ENCODE data around the gene LBHD2.

The LBHD2 gene

DNA sequence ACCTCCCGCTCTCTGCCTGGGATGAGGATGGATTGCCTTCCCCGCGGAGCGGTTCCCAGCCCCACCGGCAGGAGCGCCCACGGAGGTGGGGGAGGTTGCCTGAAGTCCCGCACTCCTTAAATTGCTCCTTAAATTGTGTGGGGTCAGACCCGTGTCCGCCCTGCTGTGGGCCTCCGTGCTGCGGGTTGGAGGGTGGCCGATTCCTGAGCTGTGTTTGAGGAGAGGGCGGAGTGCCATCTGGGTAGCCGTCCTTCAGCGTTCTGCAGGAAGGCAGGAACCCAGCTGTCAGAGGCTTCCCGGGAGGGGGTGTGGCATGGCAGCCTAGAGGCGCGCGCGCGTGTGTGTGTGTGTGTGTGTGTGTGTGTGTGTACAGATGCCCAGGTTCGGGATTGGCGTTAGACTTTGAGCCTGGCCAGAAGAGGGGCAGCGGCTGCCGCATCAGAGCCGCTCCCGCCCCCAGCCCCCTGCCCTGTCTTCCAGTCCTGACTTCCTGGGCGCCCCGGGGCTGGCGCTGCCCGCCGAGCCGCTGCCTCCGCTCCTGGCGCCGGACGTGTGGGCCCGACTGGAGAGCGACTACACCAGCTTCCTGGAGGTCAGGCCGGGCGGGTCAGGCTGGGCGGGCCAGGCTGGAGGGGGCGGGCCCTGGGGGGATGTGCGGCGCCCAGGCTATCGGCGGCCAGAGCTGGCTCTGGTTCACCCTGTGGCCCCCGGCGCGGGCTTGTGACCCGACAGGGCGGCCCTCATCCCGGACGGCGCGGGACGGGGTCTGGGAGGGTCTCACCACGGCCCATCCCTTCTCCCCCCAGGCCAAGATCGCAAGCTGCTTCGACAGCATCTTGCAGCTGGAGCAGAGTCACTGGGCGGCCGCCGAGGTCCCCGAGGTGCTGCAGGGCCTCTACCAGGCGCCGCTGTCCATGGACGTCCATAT is 19.7 kb downstream of the LBHD2 start:
- TF ChIP-seq, protein P1, sequence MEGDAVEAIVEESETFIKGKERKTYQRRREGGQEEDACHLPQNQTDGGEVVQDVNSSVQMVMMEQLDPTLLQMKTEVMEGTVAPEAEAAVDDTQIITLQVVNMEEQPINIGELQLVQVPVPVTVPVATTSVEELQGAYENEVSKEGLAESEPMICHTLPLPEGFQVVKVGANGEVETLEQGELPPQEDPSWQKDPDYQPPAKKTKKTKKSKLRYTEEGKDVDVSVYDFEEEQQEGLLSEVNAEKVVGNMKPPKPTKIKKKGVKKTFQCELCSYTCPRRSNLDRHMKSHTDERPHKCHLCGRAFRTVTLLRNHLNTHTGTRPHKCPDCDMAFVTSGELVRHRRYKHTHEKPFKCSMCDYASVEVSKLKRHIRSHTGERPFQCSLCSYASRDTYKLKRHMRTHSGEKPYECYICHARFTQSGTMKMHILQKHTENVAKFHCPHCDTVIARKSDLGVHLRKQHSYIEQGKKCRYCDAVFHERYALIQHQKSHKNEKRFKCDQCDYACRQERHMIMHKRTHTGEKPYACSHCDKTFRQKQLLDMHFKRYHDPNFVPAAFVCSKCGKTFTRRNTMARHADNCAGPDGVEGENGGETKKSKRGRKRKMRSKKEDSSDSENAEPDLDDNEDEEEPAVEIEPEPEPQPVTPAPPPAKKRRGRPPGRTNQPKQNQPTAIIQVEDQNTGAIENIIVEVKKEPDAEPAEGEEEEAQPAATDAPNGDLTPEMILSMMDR (conservative IDR thresholded peaks at IDR 0.05; ENCODE audit: low read length), result peak; percentile 43
- DNase-seq (ENCODE audit: low read depth), result peak; percentile 66
- H3K4me3 ChIP-seq (ENCODE audit: low read length), result no peak overlapping the region; the same call in 1 of the 2 replicates

DNA sequence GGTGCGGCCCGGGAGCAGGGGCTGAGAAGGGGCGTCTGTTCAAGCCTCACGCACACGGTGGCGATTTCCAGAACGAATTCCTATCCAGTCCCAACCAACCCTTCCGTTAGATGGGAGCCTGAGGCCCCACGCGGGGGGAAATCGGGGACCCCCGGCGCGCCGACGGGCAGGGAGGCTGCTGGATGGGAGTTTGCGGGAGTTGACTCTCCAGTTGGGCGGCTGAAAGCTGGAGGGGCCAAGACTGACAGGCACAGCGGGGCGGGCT is 20.3 kb downstream of the LBHD2 start:
- TF ChIP-seq, protein P1 (conservative IDR thresholded peaks at IDR 0.05; ENCODE audit: low read length), result no peak
- no peak for DNase-seq (ENCODE audit: low read depth)
- H3K4me3 ChIP-seq (ENCODE audit: low read length), result no peak overlapping the region

DNA sequence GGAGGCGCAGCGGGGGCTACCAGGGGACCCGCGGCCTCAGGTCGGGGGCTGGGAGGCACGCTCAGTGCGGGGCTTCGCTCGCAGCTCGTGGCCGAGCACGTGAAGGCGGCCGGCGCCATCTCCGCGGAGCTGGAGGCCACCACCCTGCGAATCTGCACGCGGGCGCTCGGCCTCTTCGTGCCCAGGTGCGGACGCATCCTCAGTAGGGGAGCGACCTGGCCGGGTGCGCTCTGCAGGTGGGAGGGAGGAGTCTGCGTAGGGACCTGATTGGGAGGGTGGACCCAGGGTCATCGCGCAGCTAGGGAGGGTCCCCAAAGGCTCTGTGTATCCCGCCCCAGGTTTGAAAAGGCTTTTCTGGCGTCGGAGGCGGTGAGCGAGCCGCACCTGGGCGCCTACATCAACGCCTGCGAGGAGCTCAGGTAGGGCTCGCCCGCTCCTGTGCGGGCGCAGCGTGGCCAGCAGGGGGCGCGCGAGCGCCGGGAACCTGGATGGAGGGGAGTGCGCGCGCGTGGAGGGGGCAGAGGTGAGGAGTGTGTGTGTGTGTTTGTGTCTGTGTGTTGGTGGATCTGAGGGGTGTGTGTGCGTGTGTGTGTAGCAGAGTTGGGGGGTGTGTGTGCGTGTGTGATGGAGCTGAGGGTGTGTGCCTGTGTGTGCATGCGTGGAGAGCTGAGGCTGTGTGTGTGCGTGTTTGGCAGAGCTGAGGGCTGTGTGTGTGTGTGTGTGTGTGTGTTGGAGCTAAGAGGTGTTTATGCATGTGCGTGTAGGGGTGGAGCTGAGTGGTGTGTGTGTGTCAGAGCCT is 20.8 kb downstream of the LBHD2 start:
- peak; percentile 58 for DNase-seq (ENCODE audit: low read depth)
- H3K4me3 ChIP-seq (ENCODE audit: low read length), result no peak overlapping the region
- TF ChIP-seq, protein P1 (conservative IDR thresholded peaks at IDR 0.05; ENCODE audit: low read length), result peak; percentile 74

DNA sequence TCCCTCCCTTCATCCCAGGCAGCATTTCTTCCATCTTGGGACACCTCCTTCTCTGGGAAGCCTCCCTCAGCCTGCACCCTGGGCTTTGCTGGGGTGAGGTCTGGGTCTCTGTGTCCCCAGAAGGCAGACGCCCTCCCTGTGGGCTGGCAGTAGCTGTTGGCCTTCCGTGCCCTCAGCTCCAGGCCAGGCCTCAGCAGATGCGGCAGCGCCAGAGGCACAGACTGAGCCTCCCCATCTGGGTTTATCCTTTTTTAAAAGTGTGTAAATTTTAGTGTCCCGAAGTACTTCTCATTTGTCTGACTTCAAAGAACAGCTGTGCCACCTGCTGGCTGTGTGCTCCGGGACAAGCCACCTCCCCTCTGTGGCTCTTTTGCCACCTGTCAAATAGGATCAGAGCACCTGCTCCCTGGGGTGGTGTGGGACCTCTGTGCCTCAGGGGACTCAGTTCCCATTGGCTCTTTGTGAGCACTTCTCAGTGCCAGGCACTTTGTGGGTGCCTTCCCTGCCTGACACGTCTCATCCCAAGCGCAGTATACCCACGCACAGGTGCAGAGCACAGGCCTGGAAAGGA is 21.7 kb downstream of the LBHD2 start:
- TF ChIP-seq, protein P1 (conservative IDR thresholded peaks at IDR 0.05; ENCODE audit: low read length), result no peak
- H3K4me3 ChIP-seq (ENCODE audit: low read length), result no peak overlapping the region
- DNase-seq (ENCODE audit: low read depth), result no peak

DNA sequence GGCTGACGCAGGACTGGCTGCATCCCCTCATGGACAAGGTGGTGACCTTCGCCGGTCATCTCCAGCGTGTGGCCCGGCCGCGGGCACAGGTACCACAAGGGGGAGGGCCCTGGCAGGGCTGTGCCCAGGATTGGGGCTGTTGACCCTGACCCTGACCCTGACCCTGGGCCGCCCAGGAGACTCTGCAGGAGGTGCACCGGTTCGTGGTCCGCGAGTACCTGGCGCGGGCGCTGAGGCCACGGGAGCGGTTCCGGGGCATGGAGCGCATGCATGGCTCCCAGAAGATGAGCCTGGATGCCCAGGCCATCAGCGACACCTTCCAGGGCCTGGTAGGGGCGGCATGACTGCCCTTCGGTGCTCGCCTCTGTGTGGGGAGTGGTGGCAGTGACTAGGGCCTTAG is 23.4 kb downstream of the LBHD2 start:
- TF ChIP-seq, protein P1 (conservative IDR thresholded peaks at IDR 0.05; ENCODE audit: low read length), result no peak
- DNase-seq (ENCODE audit: low read depth), result no peak
- no peak overlapping the region for H3K4me3 ChIP-seq (ENCODE audit: low read length)

DNA sequence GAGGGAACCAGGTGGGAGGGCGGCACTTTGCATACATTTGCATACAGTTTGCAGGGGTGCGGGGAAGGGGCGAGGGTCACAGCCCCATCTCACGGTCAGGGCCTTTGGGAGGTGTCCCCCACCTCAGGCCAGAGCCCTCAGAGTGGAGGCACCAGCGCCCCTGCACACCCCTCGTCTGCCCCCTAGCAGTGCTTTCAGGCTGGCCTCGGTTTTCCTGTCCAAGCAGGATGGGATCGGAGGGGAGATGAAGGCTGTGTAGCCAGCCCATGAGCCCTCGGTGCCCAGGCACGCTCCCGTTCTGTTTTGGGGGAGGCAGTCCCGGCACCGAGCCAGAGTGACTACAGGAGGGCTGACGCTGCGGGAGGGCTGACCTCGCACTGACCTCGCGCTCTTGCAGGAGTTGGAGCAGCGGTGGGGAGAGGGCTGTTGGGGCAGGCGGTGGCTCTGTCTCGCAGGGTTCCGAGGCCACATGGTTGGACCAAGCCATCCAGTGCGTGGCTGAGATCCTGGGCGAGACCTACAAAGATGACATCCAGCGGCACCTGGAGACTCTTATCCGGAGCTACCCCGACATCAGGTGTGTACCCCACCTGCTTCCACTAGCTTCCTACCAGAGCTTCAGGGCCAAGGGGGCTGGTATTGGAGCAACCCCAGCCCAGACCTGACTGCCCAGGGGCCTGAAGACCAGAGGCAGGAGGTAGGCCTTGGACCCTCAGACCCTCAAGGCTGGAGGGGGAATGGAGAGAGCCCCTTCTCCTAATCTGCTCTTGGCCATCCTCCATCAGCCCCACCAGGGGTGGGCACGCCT is 24.1 kb downstream of the LBHD2 start:
- TF ChIP-seq, protein P1 (conservative IDR thresholded peaks at IDR 0.05; ENCODE audit: low read length), result no peak
- no peak overlapping the region for H3K4me3 ChIP-seq (ENCODE audit: low read length)
- DNase-seq (ENCODE audit: low read depth), result no peak
